GM23338 (cell line): ENCODE measurements around the gene CDC34.

Experiments
- ETS1 ChIP-seq: IDR thresholded peaks from 2 replicates; pipeline ENCODE4 v1.6.1; 2016; ENCODE audit warnings: antibody characterized with exemption
- TF ChIP-seq, protein P1 (sequence below), 2 experiments: fragments of 200-600 bp in 1 of 2; sonication (generic) in 1 of 2; conservative IDR thresholded peaks; 2 replicates each; pipeline versions ENCODE4 v1.5.1 to v1.6.1; 2016 to 2017; ENCODE audit warnings: antibody characterized with exemption in 2 of 2, low read depth in 2 of 2, mild to moderate bottlenecking in 2 of 2, moderate library complexity in 1 of 2
- TF ChIP-seq, protein P2 (sequence below): IDR thresholded peaks from one replicate; pipeline ENCODE4 v1.6.1; 2018; ENCODE audit warnings: antibody characterized with exemption; ENCODE audit not compliant: unreplicated experiment

DNA sequence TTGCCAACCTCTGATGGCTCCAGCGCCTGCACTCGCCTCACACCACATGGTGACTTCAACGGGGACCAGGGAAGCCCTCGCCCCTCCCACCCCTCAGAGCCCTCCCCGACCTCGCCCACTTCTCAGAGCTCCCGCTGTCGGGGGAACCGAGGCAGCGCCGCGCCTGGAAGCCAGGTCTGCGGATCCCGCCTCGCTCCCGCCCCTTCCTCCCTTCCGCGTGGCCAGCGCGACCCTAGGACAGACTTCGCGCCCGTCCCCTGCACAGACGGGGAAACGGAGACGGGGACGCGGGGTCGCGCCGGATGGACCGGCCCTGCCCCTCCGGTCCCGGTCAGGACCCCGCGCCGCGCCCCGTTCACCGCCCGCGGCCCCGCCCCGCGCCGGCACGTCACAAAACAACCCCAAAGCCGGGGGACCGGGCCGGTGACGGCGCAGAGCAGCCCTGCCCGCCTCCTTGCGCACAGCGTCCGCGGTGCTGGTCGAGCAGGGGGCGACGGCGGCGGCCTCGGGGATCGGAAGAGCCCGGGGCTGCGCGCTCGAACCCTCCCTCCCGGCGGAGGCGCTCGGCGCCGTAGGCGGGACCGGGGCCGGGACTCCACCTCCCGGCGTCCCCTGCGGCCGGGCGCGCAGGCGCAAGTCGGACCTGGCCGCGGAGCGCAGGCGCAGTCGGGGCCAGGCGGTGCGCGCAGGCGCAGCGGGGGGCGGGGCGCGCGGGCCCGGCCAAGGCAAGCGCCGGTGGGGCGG is 379 bp upstream of the CDC34 start:
- TF ChIP-seq, protein P1, sequence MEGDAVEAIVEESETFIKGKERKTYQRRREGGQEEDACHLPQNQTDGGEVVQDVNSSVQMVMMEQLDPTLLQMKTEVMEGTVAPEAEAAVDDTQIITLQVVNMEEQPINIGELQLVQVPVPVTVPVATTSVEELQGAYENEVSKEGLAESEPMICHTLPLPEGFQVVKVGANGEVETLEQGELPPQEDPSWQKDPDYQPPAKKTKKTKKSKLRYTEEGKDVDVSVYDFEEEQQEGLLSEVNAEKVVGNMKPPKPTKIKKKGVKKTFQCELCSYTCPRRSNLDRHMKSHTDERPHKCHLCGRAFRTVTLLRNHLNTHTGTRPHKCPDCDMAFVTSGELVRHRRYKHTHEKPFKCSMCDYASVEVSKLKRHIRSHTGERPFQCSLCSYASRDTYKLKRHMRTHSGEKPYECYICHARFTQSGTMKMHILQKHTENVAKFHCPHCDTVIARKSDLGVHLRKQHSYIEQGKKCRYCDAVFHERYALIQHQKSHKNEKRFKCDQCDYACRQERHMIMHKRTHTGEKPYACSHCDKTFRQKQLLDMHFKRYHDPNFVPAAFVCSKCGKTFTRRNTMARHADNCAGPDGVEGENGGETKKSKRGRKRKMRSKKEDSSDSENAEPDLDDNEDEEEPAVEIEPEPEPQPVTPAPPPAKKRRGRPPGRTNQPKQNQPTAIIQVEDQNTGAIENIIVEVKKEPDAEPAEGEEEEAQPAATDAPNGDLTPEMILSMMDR (conservative IDR thresholded peaks at IDR 0.05; ENCODE audit: low read depth in 2 of 2): no peak
- peak; percentile 37; the same call in 1 of the 2 replicates for TF ChIP-seq ETS1
- TF ChIP-seq, protein P2, sequence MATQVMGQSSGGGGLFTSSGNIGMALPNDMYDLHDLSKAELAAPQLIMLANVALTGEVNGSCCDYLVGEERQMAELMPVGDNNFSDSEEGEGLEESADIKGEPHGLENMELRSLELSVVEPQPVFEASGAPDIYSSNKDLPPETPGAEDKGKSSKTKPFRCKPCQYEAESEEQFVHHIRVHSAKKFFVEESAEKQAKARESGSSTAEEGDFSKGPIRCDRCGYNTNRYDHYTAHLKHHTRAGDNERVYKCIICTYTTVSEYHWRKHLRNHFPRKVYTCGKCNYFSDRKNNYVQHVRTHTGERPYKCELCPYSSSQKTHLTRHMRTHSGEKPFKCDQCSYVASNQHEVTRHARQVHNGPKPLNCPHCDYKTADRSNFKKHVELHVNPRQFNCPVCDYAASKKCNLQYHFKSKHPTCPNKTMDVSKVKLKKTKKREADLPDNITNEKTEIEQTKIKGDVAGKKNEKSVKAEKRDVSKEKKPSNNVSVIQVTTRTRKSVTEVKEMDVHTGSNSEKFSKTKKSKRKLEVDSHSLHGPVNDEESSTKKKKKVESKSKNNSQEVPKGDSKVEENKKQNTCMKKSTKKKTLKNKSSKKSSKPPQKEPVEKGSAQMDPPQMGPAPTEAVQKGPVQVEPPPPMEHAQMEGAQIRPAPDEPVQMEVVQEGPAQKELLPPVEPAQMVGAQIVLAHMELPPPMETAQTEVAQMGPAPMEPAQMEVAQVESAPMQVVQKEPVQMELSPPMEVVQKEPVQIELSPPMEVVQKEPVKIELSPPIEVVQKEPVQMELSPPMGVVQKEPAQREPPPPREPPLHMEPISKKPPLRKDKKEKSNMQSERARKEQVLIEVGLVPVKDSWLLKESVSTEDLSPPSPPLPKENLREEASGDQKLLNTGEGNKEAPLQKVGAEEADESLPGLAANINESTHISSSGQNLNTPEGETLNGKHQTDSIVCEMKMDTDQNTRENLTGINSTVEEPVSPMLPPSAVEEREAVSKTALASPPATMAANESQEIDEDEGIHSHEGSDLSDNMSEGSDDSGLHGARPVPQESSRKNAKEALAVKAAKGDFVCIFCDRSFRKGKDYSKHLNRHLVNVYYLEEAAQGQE: no peak
